Measurements from ENCODE around the gene HCRT. TPM values are rescaled to one million over a fixed set of nuclear protein-coding genes. Genes with fewer than 3 reads are reported as not detected.

Gene HCRT
- total RNA-seq, 4 donors from 2014 or later: 1.0 TPM; not detected in 3

DNA sequence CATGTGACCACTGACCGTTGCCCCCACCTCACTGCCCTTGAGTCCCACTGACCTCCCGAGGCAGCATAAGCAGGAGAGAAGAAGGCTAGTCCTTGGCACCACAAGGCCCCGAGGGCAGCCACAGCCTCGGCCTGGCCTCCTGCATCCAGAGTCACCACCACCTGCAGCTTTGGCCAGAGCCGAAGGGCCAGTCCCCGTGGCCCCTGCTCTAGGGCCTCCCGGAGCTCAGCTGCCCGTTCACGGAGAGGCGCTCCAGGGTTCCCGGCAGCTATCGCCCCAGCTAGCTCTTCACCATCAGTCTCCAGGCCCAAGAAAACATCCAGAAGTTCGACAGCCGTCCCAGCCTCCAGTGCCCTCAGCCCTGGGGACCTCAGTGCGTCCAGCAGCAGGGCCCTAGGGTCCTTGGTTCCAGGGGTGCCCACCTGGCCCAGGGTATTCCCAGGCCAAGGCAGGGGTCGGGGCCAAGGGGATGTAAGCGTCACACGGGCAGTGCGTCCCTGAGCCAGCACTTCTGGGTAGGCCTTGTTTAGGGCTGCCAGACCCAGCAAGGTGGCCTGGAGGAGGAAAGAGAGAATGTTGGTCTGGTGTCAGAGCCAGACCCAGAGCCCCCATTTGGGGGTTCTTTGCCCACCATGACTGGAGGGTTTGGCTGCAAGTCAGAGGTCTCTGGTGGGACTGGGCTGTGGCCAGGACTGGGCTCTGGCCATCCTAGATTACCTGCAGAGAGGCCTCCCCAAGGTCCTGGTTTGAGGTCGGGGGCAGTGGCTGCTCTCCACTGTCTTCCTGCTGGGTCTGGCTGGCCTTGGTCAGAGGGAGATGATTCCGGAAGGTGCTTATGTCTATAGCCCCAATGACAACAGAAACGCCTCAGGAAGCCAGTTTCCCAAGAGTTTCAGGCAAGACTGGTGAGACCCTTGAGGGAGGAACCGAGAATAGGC is 7.2 kb upstream of the HCRT start:
- no peak overlapping the region for H3K27ac ChIP-seq
- no peaks in the 10 kb centered on the region for H3K36me3 ChIP-seq
- TF ChIP-seq POLR2A (IDR thresholded peaks at IDR 0.05): no peak
- TF ChIP-seq, protein P1, sequence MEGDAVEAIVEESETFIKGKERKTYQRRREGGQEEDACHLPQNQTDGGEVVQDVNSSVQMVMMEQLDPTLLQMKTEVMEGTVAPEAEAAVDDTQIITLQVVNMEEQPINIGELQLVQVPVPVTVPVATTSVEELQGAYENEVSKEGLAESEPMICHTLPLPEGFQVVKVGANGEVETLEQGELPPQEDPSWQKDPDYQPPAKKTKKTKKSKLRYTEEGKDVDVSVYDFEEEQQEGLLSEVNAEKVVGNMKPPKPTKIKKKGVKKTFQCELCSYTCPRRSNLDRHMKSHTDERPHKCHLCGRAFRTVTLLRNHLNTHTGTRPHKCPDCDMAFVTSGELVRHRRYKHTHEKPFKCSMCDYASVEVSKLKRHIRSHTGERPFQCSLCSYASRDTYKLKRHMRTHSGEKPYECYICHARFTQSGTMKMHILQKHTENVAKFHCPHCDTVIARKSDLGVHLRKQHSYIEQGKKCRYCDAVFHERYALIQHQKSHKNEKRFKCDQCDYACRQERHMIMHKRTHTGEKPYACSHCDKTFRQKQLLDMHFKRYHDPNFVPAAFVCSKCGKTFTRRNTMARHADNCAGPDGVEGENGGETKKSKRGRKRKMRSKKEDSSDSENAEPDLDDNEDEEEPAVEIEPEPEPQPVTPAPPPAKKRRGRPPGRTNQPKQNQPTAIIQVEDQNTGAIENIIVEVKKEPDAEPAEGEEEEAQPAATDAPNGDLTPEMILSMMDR (IDR thresholded peaks at IDR 0.05): no peak
- no peak for DNase-seq
- H3K9me3 ChIP-seq: no peaks in the 10 kb centered on the region
- H3K27me3 ChIP-seq: no peaks in the 10 kb centered on the region
- intact Hi-C loops (cut with DNase I; ENCODE audit: low total_unique reads): no loop called here
- H3K4me1 ChIP-seq: peaks cover 0 to 7% of the 10 kb centered on the region in 2 donors
- H3K4me3 ChIP-seq: no peak overlapping the region

DNA sequence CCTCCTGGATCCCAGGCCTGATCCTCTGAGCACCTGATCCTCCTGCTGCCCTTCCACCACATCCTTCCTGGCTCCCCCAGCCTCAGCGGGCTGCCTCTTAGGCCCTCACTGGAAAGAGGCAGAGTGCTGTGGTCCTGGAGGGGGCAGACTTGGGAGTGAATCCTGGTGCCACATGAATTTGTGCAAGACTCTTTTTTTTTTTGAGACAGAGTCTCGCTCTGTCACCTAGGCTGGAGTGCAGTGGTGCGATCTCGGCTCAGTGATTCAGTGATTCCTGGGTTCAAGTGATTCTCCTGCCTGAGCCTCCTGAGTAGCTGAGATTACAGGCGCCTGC is 6.0 kb upstream of the HCRT start:
- Histone ChIP-seq H3K36me3 (no peaks in the 10 kb centered on the region), H3K9me3 (no peaks in the 10 kb centered on the region), H3K27me3 (no peaks in the 10 kb centered on the region), H3K27ac (no peak overlapping the region), H3K4me1 (peaks cover 0 to 7% of the 10 kb centered on the region in 2 donors), H3K4me3 (no peak overlapping the region)
- DNase-seq: no peak
- intact Hi-C loops (cut with DNase I; ENCODE audit: low total_unique reads): no loop called here
- no peak for TF ChIP-seq POLR2A (IDR thresholded peaks at IDR 0.05)
- TF ChIP-seq, protein P1 (IDR thresholded peaks at IDR 0.05): no peak

DNA sequence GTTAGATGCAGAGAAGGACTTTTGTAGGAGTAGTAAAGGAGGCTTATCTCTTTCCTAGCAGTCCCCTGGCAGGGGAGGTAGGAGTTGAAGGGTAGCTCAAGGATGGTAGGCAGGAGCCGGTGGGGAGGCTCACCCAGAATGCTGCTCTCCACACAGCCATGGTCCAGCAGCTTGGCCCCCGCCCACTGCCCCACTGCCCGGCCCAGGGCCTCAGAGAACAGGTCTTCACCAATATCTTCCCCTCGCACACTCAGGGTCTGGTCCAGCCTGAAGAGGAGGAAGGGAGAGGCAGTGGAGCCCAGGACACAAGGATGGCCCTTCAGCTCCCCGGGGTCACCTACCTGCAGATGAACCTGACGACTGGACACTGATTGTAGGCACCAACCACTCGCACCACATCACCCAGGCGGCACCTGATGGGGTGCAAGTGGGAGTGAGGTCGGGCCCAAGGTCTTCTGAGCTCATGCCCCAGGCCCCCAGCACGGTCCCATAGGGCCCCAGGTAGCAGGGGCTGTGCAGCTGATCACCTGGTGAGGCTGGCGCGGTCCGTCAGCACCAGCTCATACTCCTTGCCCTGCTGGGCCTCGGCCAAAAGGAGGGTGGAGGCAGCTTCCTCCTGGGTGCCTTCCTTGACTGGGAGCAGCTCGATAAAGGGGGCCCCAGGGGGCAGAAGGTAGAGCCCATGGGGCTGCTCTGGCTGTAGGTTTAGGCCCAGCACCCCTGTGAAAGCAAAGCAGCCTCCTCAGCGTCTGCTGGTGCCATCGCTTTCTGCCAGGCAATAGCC is 5.4 kb upstream of the HCRT start:
- H3K9me3 ChIP-seq: no peaks in the 10 kb centered on the region
- no peak for TF ChIP-seq POLR2A (IDR thresholded peaks at IDR 0.05)
- TF ChIP-seq, protein P1 (IDR thresholded peaks at IDR 0.05): no peak
- peaks cover 0 to 7% of the 10 kb centered on the region in 2 donors for H3K4me1 ChIP-seq
- no peak overlapping the region for H3K27ac ChIP-seq
- H3K4me3 ChIP-seq: no peak overlapping the region
- no peaks in the 10 kb centered on the region for H3K27me3 ChIP-seq
- H3K36me3 ChIP-seq: no peaks in the 10 kb centered on the region
- intact Hi-C loops (cut with DNase I; ENCODE audit: low total_unique reads): no loop called here
- no peak for DNase-seq

DNA sequence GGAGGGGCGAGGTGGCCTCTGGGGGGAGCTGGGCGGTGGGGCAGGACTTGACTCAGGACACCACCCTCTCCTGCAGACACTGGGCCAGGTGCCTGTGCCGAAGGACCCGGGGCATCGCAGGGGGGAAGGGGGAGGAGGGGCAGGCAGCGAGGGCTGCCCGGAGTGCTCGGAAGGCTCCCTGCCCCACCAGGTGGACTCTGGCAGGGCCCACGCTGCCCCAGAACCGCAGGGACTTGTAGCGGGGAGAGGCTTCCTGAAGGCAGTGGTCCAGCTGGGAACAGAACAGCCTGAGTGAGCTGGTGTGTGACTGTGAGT is 4.4 kb upstream of the HCRT start:
- no peak for TF ChIP-seq POLR2A (IDR thresholded peaks at IDR 0.05)
- TF ChIP-seq, protein P1 (IDR thresholded peaks at IDR 0.05): no peak
- intact Hi-C loops (cut with DNase I; ENCODE audit: low total_unique reads): no loop called here
- Histone ChIP-seq H3K27me3 (no peaks in the 10 kb centered on the region), H3K4me3 (no peak overlapping the region), H3K36me3 (no peaks in the 10 kb centered on the region), H3K27ac (no peak overlapping the region), H3K4me1 (peaks cover 0 to 7% of the 10 kb centered on the region in 2 donors), H3K9me3 (no peaks in the 10 kb centered on the region)
- DNase-seq: no peak

Measured in uterus (tissue), 4 donors.